Measurements from ENCODE around the gene GRK4. TPM values are rescaled to one million over a fixed set of nuclear protein-coding genes. Genes with fewer than 3 reads are reported as not detected.

GRK4 gene
- total RNA-seq, 3 donors from 2014 or later (not counting 1 experiment from before 2014, with no cell fraction given), result 2.0 to 6.4 (median 5.1) TPM

DNA sequence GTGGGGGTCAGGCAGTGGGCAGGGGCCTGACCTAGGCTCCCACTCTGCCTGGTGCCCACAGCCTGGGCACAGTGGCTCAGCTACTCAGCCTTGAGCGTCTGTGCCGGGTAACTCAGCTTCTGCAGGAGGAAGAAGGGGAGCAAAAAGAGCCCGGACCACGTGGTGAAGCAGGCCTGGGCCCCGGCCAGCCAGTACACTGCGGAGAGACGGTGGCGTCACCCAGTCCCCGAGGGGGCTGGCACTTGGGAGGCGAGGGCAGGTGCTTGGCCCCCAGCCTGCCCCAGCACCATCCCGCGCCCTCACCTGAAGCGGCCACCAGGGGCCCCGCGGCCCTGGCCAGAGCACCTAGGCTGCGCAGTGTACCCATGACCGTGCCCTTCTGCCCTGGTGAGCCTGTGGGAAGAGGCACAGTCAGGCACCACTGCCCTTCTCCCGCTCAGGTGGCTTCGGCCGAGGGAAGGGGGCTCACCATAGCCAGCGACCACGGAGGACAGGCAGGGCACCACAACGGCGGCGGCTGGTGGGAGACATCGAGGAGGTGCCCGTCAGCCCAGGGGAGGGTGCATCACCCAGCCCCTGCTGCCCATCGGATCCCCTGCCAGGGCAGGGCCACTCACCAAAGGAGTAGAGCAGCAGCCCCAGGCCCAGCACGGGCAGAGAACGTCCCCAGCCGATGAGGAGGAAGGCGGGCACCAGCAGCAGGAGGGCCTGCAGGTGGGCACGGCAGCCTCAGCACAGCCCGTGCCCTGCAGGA lies 32.4 kb upstream of the GRK4 start:
- Histone ChIP-seq H3K9me3 (ENCODE audit: control insufficient read depth, insufficient read depth, low read length) (no peaks in the 10 kb centered on the region), H3K4me1 (ENCODE audit: control insufficient read depth, insufficient read depth, low read length) (peaks cover 40% of the 10 kb centered on the region), H3K36me3 (ENCODE audit: control insufficient read depth, insufficient read depth, low read length) (peaks cover 52% of the 10 kb centered on the region), H3K27me3 (ENCODE audit: control insufficient read depth, insufficient read depth, low read length) (no peaks in the 10 kb centered on the region), H3K4me3 (ENCODE audit: low read length) (no peak overlapping the region), H3K27ac (ENCODE audit: low read length) (peak overlapping the region; percentile 72)
- Mint-ChIP-seq H3K27me3 (ENCODE audit: low read depth in 2 of 2) (no peaks in the 10 kb centered on the region), H3K27ac (peak overlapping the region in 1 of 2 donors; percentile 92), H3K9me3 (no peaks in the 10 kb centered on the region), H3K4me3 (no peak overlapping the region), H3K4me1 (peaks cover 19 to 27% of the 10 kb centered on the region in 2 donors), H3K36me3 (no peaks in the 10 kb centered on the region)
- ATAC-seq, result no peak
- TF ChIP-seq, protein P1, sequence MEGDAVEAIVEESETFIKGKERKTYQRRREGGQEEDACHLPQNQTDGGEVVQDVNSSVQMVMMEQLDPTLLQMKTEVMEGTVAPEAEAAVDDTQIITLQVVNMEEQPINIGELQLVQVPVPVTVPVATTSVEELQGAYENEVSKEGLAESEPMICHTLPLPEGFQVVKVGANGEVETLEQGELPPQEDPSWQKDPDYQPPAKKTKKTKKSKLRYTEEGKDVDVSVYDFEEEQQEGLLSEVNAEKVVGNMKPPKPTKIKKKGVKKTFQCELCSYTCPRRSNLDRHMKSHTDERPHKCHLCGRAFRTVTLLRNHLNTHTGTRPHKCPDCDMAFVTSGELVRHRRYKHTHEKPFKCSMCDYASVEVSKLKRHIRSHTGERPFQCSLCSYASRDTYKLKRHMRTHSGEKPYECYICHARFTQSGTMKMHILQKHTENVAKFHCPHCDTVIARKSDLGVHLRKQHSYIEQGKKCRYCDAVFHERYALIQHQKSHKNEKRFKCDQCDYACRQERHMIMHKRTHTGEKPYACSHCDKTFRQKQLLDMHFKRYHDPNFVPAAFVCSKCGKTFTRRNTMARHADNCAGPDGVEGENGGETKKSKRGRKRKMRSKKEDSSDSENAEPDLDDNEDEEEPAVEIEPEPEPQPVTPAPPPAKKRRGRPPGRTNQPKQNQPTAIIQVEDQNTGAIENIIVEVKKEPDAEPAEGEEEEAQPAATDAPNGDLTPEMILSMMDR (IDR thresholded peaks at IDR 0.05), result no peak
- intact Hi-C loops (cut with micrococcal nuclease), result loop anchor here (5.0 to 10.0 kb wide), 3 partner anchors 84 to 166 kb away; no protein-coding TSS in a partner anchor
- WGBS (ENCODE audit: insufficient coverage), result 93% methylated on average over 34 of the region's 34 CpGs
- no peak for DNase-seq

- intact Hi-C loops (cut with micrococcal nuclease), result loop anchor here (5.0 to 10.0 kb wide), 3 partner anchors 84 to 167 kb away; no protein-coding TSS in a partner anchor
- Histone ChIP-seq H3K9me3 (ENCODE audit: control insufficient read depth, insufficient read depth, low read length) (no peaks in the 10 kb centered on the region), H3K4me1 (ENCODE audit: control insufficient read depth, insufficient read depth, low read length) (peaks cover 48% of the 10 kb centered on the region), H3K27ac (ENCODE audit: low read length) (peak overlapping the region; percentile 72), H3K36me3 (ENCODE audit: control insufficient read depth, insufficient read depth, low read length) (peaks cover 44% of the 10 kb centered on the region), H3K27me3 (ENCODE audit: control insufficient read depth, insufficient read depth, low read length) (no peaks in the 10 kb centered on the region), H3K4me3 (ENCODE audit: low read length) (peak overlapping the region; percentile 2)
- WGBS (ENCODE audit: insufficient coverage), result 36% methylated on average over 38 of the region's 38 CpGs
- DNase-seq (peak in 1 of 2 donors; percentile 82), ATAC-seq (peak; percentile 25 to 43 (median 32))
- H3K4me1 Mint-ChIP-seq, result peaks cover 27 to 34% of the 10 kb centered on the region in 2 donors
- peak overlapping the region; percentile 85 to 92 for H3K27ac Mint-ChIP-seq
- H3K4me3 Mint-ChIP-seq, result peak overlapping the region; percentile 75
- H3K27me3 Mint-ChIP-seq (ENCODE audit: low read depth in 2 of 2), result no peaks in the 10 kb centered on the region
- H3K9me3 Mint-ChIP-seq, result no peaks in the 10 kb centered on the region
- TF ChIP-seq, protein P1 (IDR thresholded peaks at IDR 0.05), result no peak
- H3K36me3 Mint-ChIP-seq, result no peaks in the 10 kb centered on the region
These were observed 31.7 kb upstream of the GRK4 start for GRCh38 chr4:2931512-2932301.

- Mint-ChIP-seq H3K4me1 (peaks cover 33 to 40% of the 10 kb centered on the region in 2 donors), H3K4me3 (peak overlapping the region; percentile 86), H3K27ac (peak overlapping the region; percentile 85 to 92), H3K36me3 (no peaks in the 10 kb centered on the region), H3K9me3 (no peaks in the 10 kb centered on the region), H3K27me3 (ENCODE audit: low read depth in 2 of 2) (no peaks in the 10 kb centered on the region)
- Histone ChIP-seq H3K4me3 (ENCODE audit: low read length) (no peak overlapping the region), H3K4me1 (ENCODE audit: control insufficient read depth, insufficient read depth, low read length) (peaks cover 55% of the 10 kb centered on the region), H3K27me3 (ENCODE audit: control insufficient read depth, insufficient read depth, low read length) (no peaks in the 10 kb centered on the region), H3K27ac (ENCODE audit: low read length) (peak overlapping the region; percentile 72), H3K36me3 (ENCODE audit: control insufficient read depth, insufficient read depth, low read length) (peaks cover 38% of the 10 kb centered on the region), H3K9me3 (ENCODE audit: control insufficient read depth, insufficient read depth, low read length) (no peaks in the 10 kb centered on the region)
- WGBS (ENCODE audit: insufficient coverage), result 75% methylated on average over 18 of the region's 18 CpGs
- DNase-seq (no peak), ATAC-seq (no peak)
- TF ChIP-seq, protein P1 (IDR thresholded peaks at IDR 0.05), result no peak
- intact Hi-C loops (cut with micrococcal nuclease), result loop anchor here (5.0 to 10.0 kb wide), 3 partner anchors 85 to 168 kb away; no protein-coding TSS in a partner anchor
These were observed 30.9 kb upstream of the GRK4 start for GRCh38 chr4:2932321-2932950.
